Retinal pigment epithelial cell (primary cell): ENCODE measurements around the gene SEC23IP.

Experiments
- DNase-seq: peaks from one replicate; pipeline ENCODE4 v3.0.0-alpha.2; 2010; ENCODE audit warnings: low read depth
- H3K4me3 ChIP-seq: 2 replicates; pipeline ENCODE4 v1.5.1; 2011; ENCODE audit warnings: mild to moderate bottlenecking, low read length, control low read depth, moderate library complexity
- CTCF ChIP-seq: conservative IDR thresholded peaks from 2 replicates; pipeline ENCODE4 v1.5.1; 2011; ENCODE audit warnings: low read depth, low read length, control low read depth, inconsistent platforms

Gene SEC23IP

GRCh38 chr10:119853574-119853973 is 39.0 kb upstream of the SEC23IP start:
- no peak for DNase-seq
- H3K4me3 ChIP-seq = no peak overlapping the region
- TF ChIP-seq CTCF = no peak

- DNase-seq = no peak
- no peak for TF ChIP-seq CTCF
- no peak overlapping the region for H3K4me3 ChIP-seq
These were observed 34.5 kb upstream of the SEC23IP start for GRCh38 chr10:119858063-119858462.

GRCh38 chr10:119859420-119860258 is 32.9 kb upstream of the SEC23IP start:
- H3K4me3 ChIP-seq = no peak overlapping the region
- DNase-seq = no peak
- peak; percentile 43 for TF ChIP-seq CTCF

- DNase-seq = no peak
- no peak for TF ChIP-seq CTCF
- H3K4me3 ChIP-seq = no peak overlapping the region
These were observed 31.5 kb upstream of the SEC23IP start for GRCh38 chr10:119860866-119861607.

GRCh38 chr10:119862524-119862923 is 30.0 kb upstream of the SEC23IP start:
- no peak overlapping the region for H3K4me3 ChIP-seq
- TF ChIP-seq CTCF = no peak
- DNase-seq = no peak

GRCh38 chr10:119863951-119864565 is 28.5 kb upstream of the SEC23IP start:
- H3K4me3 ChIP-seq = no peak overlapping the region
- TF ChIP-seq CTCF = no peak
- no peak for DNase-seq
